K562 (cell line): ENCODE measurements around the gene C9orf50. TPM values are rescaled to one million over a fixed set of nuclear protein-coding genes. Genes with fewer than 3 reads are reported as not detected.
A peak's percentile ranks its signal among the peaks of the same experiment; 100 is the strongest.

Source experiments
- CBFA2T2 ChIP-seq: fragments of 450-650 bp; conservative IDR thresholded peaks from 2 replicates; pipeline ENCODE4 v1.6.1; 2017; ENCODE audit warnings: mild to moderate bottlenecking
- FUS ChIP-seq: fragments of 200-400 bp; formaldehyde crosslinking; optimal IDR thresholded peaks from 2 replicates; pipeline ENCODE3; 2017; ENCODE audit warnings: low read depth, low read length
- MAZ ChIP-seq, 2 experiments: fragments of 450-650 bp in 1 of 2; sonication (generic) in 1 of 2; formaldehyde crosslinking; IDR thresholded peaks in 1 of 2; conservative IDR thresholded peaks in 1 of 2; 2 replicates each; pipeline versions ENCODE4 v1.4.0 to v1.5.0; 2020; ENCODE audit warnings: mild to moderate bottlenecking in 1 of 2, missing genetic modification reagents in 1 of 2
- MBD2 ChIP-seq: sonication (generic); IDR thresholded peaks from 2 replicates; pipeline ENCODE4 v1.6.1; 2016; ENCODE audit warnings: low read depth, borderline replicate concordance
- NCOA2 ChIP-seq, 2 experiments: fragments of 450-650 bp; IDR thresholded peaks; 2 replicates each; pipeline ENCODE4 v1.6.1; 2018; ENCODE audit warnings: mild to moderate bottlenecking in 2 of 2, moderate library complexity in 1 of 2; ENCODE audit not compliant: partially characterized antibody in 2 of 2
- RB1 ChIP-seq: fragments of 450-650 bp; IDR thresholded peaks from 2 replicates; pipeline ENCODE4 v1.6.1; 2017; ENCODE audit warnings: low read depth, mild to moderate bottlenecking
- RBBP5 ChIP-seq: fragments of 200-600 bp; sonication (generic); IDR thresholded peaks from 2 replicates; pipeline ENCODE4 v1.6.1; 2012; ENCODE audit warnings: borderline replicate concordance, mild to moderate bottlenecking, low read length, control low read depth, inconsistent platforms; ENCODE audit not compliant: insufficient read depth, poor library complexity, severe bottlenecking
- RNF2 ChIP-seq: sonication (generic); IDR thresholded peaks from 2 replicates; pipeline ENCODE4 v1.6.1; 2016
- SP1 ChIP-seq: sonication (generic); formaldehyde crosslinking; IDR thresholded peaks from 2 replicates; pipeline ENCODE4 v1.8.1; 2022; ENCODE audit warnings: mild to moderate bottlenecking, missing genetic modification reagents
- TAF1 ChIP-seq: IDR thresholded peaks from 2 replicates; pipeline ENCODE4 v1.6.1; 2011; ENCODE audit warnings: mild to moderate bottlenecking, low read length, moderate library complexity; ENCODE audit not compliant: insufficient read depth, control insufficient read depth, severe bottlenecking; ENCODE audit errors: extremely low read depth
- ZFX ChIP-seq: sonication (generic); formaldehyde crosslinking; IDR thresholded peaks from 2 replicates; pipeline ENCODE4 v1.8.0; 2022; ENCODE audit warnings: mild to moderate bottlenecking, missing genetic modification reagents, moderate library complexity
- ZNF253 ChIP-seq: fragments of 250-450 bp; sonication (Bioruptor Pico); conservative IDR thresholded peaks from 2 replicates; pipeline ENCODE4 v1.6.1; 2021; ENCODE audit warnings: mild to moderate bottlenecking
- ZNF263 ChIP-seq: sonication (generic); formaldehyde crosslinking; IDR thresholded peaks from 2 replicates; pipeline ENCODE4 v1.8.0; 2022; ENCODE audit warnings: mild to moderate bottlenecking, missing genetic modification reagents, borderline replicate concordance
- ZNF583 ChIP-seq: fragments of 250-450 bp; sonication (Bioruptor Pico); IDR thresholded peaks from 2 replicates; pipeline ENCODE4 v1.4.0; 2020
- ZNF644 ChIP-seq: fragments of 200-800 bp; sonication (Bioruptor generic); IDR thresholded peaks from 2 replicates; pipeline ENCODE4 v1.6.1; 2016; ENCODE audit warnings: low read depth, missing genetic modification characterization, missing compliant biosample characterization
- polyA plus RNA-seq, 8 experiments: library from polyadenylated mRNA; depleted of rRNA in 4 of 8; stranded (reverse) in 5 of 8; unstranded in 3 of 8; fragments of >200 nt; fragmentation: Nextera tagmentation in 2 of 8; fragmentation: Illumina TruSeq in 1 of 8; extraction: Ambion mirVana in 2 of 8; extraction: Trizol in 1 of 8; gene quantifications; 2 replicates each; pipeline versions ENCODE4 v1.2.1 to v1.2.3, GENCODE V29; 2011 to 2014; ENCODE audit warnings: inconsistent platforms in 1 of 8, missing spikeins in 1 of 8
- total RNA-seq, 7 experiments: library from RNA; depleted of rRNA in 6 of 7; stranded (reverse); fragments of >200 nt in 6 of 7; fragmentation: Illumina TruSeq in 2 of 7; extraction: Trizol in 2 of 7; gene quantifications; 2 replicates each; pipeline versions ENCODE4 v1.2.1 to v1.2.3, GENCODE V29; 2011 to 2021; ENCODE audit warnings: low replicate concordance in 1 of 7
- TF ChIP-seq, protein P1 (sequence below): sonication (generic); formaldehyde crosslinking; IDR thresholded peaks from 2 replicates; pipeline ENCODE4 v1.4.0; 2020; ENCODE audit warnings: mild to moderate bottlenecking, missing genetic modification reagents
- TF ChIP-seq, protein P2 (sequence below): sonication (generic); formaldehyde crosslinking; IDR thresholded peaks from 2 replicates; pipeline ENCODE4 v1.5.0; 2020; ENCODE audit warnings: missing genetic modification reagents
- TF ChIP-seq, protein P3 (sequence below): sonication (generic); formaldehyde crosslinking; IDR thresholded peaks from 2 replicates; pipeline ENCODE4 v1.9.0; 2022; ENCODE audit warnings: mild to moderate bottlenecking, missing genetic modification reagents
- TF ChIP-seq, protein P4 (sequence below): IDR thresholded peaks from 2 replicates; pipeline ENCODE4 v1.6.1; 2016; ENCODE audit warnings: missing genetic modification characterization, missing compliant biosample characterization

Gene C9orf50
- total and polyA plus RNA-seq, 9 of the 15 experiments (the other 6 are each of a cell fraction or from before 2014, with no cell fraction given), result not detected

DNA sequence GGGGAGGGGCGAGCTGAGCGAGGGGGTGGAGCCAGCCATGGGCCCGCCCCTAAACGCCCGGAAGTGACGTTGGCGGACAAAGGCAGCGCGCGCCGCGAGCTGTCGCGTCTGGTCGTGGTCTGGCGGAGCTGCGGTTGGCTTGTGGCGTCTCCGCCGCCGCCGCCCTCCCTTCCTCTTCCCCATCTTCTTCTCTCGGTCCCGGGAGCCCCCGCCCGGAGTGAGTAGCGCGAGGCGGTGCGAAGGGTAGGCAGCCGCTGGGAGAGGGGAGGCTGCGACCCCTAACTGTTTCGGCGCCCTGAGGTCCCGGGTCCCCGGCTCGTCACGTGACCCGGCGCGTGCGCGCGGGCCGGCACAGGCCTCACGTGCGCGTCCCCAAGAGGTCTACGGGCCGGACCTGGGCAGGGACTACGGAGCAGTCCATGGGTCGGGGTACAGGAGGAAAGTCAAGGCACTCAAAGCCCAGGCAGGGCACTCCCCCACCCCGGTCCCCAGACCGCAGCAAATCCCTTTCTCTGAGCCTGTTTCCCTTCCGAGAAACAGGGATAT is 5.3 kb upstream of the C9orf50 start, which contains the start of gene NTMT1 (continued):
- TF ChIP-seq, protein P1, sequence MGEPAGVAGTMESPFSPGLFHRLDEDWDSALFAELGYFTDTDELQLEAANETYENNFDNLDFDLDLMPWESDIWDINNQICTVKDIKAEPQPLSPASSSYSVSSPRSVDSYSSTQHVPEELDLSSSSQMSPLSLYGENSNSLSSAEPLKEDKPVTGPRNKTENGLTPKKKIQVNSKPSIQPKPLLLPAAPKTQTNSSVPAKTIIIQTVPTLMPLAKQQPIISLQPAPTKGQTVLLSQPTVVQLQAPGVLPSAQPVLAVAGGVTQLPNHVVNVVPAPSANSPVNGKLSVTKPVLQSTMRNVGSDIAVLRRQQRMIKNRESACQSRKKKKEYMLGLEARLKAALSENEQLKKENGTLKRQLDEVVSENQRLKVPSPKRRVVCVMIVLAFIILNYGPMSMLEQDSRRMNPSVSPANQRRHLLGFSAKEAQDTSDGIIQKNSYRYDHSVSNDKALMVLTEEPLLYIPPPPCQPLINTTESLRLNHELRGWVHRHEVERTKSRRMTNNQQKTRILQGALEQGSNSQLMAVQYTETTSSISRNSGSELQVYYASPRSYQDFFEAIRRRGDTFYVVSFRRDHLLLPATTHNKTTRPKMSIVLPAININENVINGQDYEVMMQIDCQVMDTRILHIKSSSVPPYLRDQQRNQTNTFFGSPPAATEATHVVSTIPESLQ, result peak; percentile 92
- TF ChIP-seq, protein P2, sequence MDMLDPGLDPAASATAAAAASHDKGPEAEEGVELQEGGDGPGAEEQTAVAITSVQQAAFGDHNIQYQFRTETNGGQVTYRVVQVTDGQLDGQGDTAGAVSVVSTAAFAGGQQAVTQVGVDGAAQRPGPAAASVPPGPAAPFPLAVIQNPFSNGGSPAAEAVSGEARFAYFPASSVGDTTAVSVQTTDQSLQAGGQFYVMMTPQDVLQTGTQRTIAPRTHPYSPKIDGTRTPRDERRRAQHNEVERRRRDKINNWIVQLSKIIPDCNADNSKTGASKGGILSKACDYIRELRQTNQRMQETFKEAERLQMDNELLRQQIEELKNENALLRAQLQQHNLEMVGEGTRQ (CRISPR knock-in tag), result peak; percentile 99
- TF ChIP-seq CBFA2T2 (peak; percentile 92), RBBP5 (peak; percentile 74), NCOA2 (IDR thresholded peaks at IDR 0.05; ENCODE audit: partially characterized antibody in 2 of 2) (no peak), MBD2 (peak; percentile 80; the same call in 1 of the 2 replicates), ZNF263 (CRISPR knock-in tag) (peak; percentile 55; the same call in 1 of the 2 replicates), RNF2 (no peak), FUS (peak; percentile 64), ZNF644 (0 out of 2 replicates have a peak, but pooled peaks have one; percentile 63), SP1 (CRISPR knock-in tag) (peak; percentile 63; the same call in 1 of the 2 replicates), MAZ (CRISPR knock-in tag; conservative IDR thresholded peaks at IDR 0.05 in 1 of 2, IDR thresholded peaks at IDR 0.05 in 1 of 2) (peak in 1 of 2 experiments; percentile 80; a peak in 3 of 4 replicates), ZFX (CRISPR knock-in tag) (peak; percentile 72), TAF1 (peak; percentile 70), ZNF253 (0 out of 2 replicates have a peak, but pooled peaks have one; percentile 7), ZNF583 (CRISPR knock-in tag) (peak; percentile 66; the same call in 1 of the 2 replicates), RB1 (peak; percentile 92)
- TF ChIP-seq, protein P3, sequence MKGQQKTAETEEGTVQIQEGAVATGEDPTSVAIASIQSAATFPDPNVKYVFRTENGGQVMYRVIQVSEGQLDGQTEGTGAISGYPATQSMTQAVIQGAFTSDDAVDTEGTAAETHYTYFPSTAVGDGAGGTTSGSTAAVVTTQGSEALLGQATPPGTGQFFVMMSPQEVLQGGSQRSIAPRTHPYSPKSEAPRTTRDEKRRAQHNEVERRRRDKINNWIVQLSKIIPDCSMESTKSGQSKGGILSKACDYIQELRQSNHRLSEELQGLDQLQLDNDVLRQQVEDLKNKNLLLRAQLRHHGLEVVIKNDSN, result peak; percentile 99
- TF ChIP-seq, protein P4, sequence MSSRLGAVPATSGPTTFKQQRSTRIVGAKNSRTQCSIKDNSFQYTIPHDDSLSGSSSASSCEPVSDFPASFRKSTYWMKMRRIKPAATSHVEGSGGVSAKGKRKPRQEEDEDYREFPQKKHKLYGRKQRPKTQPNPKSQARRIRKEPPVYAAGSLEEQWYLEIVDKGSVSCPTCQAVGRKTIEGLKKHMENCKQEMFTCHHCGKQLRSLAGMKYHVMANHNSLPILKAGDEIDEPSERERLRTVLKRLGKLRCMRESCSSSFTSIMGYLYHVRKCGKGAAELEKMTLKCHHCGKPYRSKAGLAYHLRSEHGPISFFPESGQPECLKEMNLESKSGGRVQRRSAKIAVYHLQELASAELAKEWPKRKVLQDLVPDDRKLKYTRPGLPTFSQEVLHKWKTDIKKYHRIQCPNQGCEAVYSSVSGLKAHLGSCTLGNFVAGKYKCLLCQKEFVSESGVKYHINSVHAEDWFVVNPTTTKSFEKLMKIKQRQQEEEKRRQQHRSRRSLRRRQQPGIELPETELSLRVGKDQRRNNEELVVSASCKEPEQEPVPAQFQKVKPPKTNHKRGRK (tag), result no peak
